Heart right ventricle (tissue), 16 donors: Measurements from ENCODE around the gene KRTAP5-1. TPM values are rescaled to one million over a fixed set of nuclear protein-coding genes. Genes with fewer than 3 reads are reported as not detected.

ENCODE experiments used
- ATAC-seq, 8 donors: fragments of 200-7000 bp; cut with Tn5 transposase; one replicate each; pipeline ENCODE4 v1.9.1; 2020; ENCODE audit warnings: mild to moderate bottlenecking in 8 of 8, moderate library complexity in 8 of 8, moderate number of reproducible peaks in 1 of 8
- DNase-seq, 2 donors: peaks; one replicate each; pipeline ENCODE4 v3.0.0-alpha.2; 2020
- H3K27ac ChIP-seq, 10 donors: fragments of 200-600 bp; sonication (generic) in 2 of 10; one replicate each; pipeline versions ENCODE4 v1.5.0 to v1.8.0; 2020 to 2022; ENCODE audit warnings: mild to moderate bottlenecking in 3 of 10
- H3K27me3 ChIP-seq, 7 donors: fragments of 200-600 bp; one replicate each; pipeline ENCODE4 v1.8.0; 2021 to 2022; ENCODE audit warnings: mild to moderate bottlenecking in 2 of 7
- H3K36me3 ChIP-seq, 9 donors: fragments of 200-600 bp; sonication (generic) in 1 of 9; one replicate each; pipeline versions ENCODE4 v1.5.0 to v1.8.0; 2020 to 2022; ENCODE audit warnings: mild to moderate bottlenecking in 2 of 9
- H3K4me1 ChIP-seq, 9 donors: fragments of 200-600 bp; sonication (generic) in 1 of 9; one replicate each; pipeline versions ENCODE4 v1.5.0 to v1.8.0; 2020 to 2022; ENCODE audit warnings: mild to moderate bottlenecking in 4 of 9
- H3K4me3 ChIP-seq, 10 donors: fragments of 200-600 bp; sonication (generic) in 2 of 10; one replicate each; pipeline versions ENCODE4 v1.5.0 to v1.8.0; 2020 to 2022; ENCODE audit warnings: mild to moderate bottlenecking in 7 of 10, moderate library complexity in 2 of 10
- H3K9me3 ChIP-seq, 11 donors: fragments of 200-600 bp in 10 of 11; sonication (generic) in 2 of 11; one replicate each; pipeline versions ENCODE4 v1.5.0 to v1.8.0; 2013 to 2022; ENCODE audit warnings: mild to moderate bottlenecking in 2 of 11, control low read depth in 1 of 11, moderate library complexity in 1 of 11
- CTCF ChIP-seq, 9 donors: fragments of 200-600 bp; sonication (generic) in 2 of 9; IDR thresholded peaks; one replicate each; pipeline versions ENCODE4 v1.5.0 to v1.8.0; 2021 to 2022; ENCODE audit warnings: antibody characterized with exemption in 9 of 9, mild to moderate bottlenecking in 5 of 9, moderate library complexity in 1 of 9
- WGBS, 2 donors: extraction: QIAGEN DNeasy Blood & Tissue Kit; methylation state at CpG; one replicate each; pipeline ENCODE4 v1.1.7; 2013; ENCODE audit warnings: inconsistent platforms in 1 of 2; 5-methylcytosine and 5-hydroxymethylcytosine counted together
- intact Hi-C, 10 donors: fragments of 100-400 bp; cut with DNase I; formaldehyde crosslinking; loops; one replicate each; pipeline versions ENCODE4 v1.11.1 to v1.14.2; 2022
- polyA plus RNA-seq, 2 donors: library from polyadenylated mRNA; stranded (reverse); fragments of 200-250 nt; gene quantifications; one replicate each; pipeline ENCODE4 v1.2.3, GENCODE V29; 2013
- total RNA-seq, 10 donors: library from RNA; stranded (reverse); fragmentation: NEBNext Ultra II Directional in 3 of 10; extraction: Animal tissue kit (Norgen Biotek cat#: 25700) in 3 of 10; gene quantifications; one replicate each; pipeline versions ENCODE4 v1.2.1 to v1.2.4, GENCODE V29; 2021 to 2023
- donor health status: Arrhythmogenic right ventricular cardiomyopathy.
- donor health status: ischemic (EF 13 %, LVEDD 7.1; RV severe dilation, severe dysfunction).
- donor health status: healthy with polysubstance abuse.
- donor health status: DM: no; HTN: yes; CAD: no.
- donor health status: DM: no; HTN: no; CAD: no.
- donor health status: ischemic (EF 25% LVEDD 6.9; RV normal size, moderate dysfunction).
- donor health status: ischemic (EF 25% LVEDD 5.7; RV mildly dilated, moderate dysfunction).
- donor health status: healthy.
- donor health status: DM: yes; HTN: yes; CAD: no.
- donor health status: Ischemic cardiomyopathy.
- donor health status: ischemic (EF 35%, LVEDD 5.7; RV mildly dilated, moderate dysfunction).
- donor health status: nonischemic (EF 11% LVEDD 7.7; RV severe dilation, severe dysfunction).
- donor health status: DM: yes; HTN: yes; CAD: no.
- donor health status: PGD.
- donor health status: ischemic (EF 29% LVEDD 5.4; RV normal size, mild dysfunction).
- donor health status: nonischemic (EF 23%, LVEDD 6.1; RV moderate dilation, normal function).

The KRTAP5-1 gene
- total and polyA plus RNA-seq, 12 donors = not detected

- H3K27me3 ChIP-seq = peaks cover 0 to 21% (median 0%) of the 10 kb centered on the region in 7 donors
- ATAC-seq = peak; percentile 75 to 92 (median 84)
- DNase-seq = peak; percentile 90
- H3K4me3 ChIP-seq = peak overlapping the region in 1 of 10 donors; percentile 5
- 37 to 56% methylated on average over 29 of the region's 29 CpGs for WGBS, 2 donors
- H3K27ac ChIP-seq = peak overlapping the region; percentile 59 to 99 (median 88)
- H3K36me3 ChIP-seq = peaks cover 0 to 74% (median 19%) of the 10 kb centered on the region in 9 donors
- H3K4me1 ChIP-seq = peaks cover 17 to 54% (median 37%) of the 10 kb centered on the region in 9 donors
- peak in 1 of 9 donors; percentile 8 for TF ChIP-seq CTCF (IDR thresholded peaks at IDR 0.05)
- H3K9me3 ChIP-seq = no peaks in the 10 kb centered on the region
- intact Hi-C loops = no loop called here
Measured at GRCh38 chr11:1559111-1559951, 25.8 kb downstream of the KRTAP5-1 start.

GRCh38 chr11:1558775-1559110 is 26.3 kb downstream of the KRTAP5-1 start:
- Histone ChIP-seq H3K27me3 (peaks cover 0 to 21% (median 0%) of the 10 kb centered on the region in 7 donors), H3K4me1 (peaks cover 17 to 54% (median 32%) of the 10 kb centered on the region in 9 donors), H3K9me3 (no peaks in the 10 kb centered on the region), H3K4me3 (peak overlapping the region in 1 of 10 donors; percentile 5), H3K36me3 (peaks cover 0 to 69% (median 18%) of the 10 kb centered on the region in 9 donors), H3K27ac (peak overlapping the region; percentile 59 to 99 (median 88))
- ATAC-seq (peak in 1 of 8 donors; percentile 2), DNase-seq (no peak)
- no peak for TF ChIP-seq CTCF (IDR thresholded peaks at IDR 0.05)
- 73 to 77% methylated on average over 12 of the region's 12 CpGs for WGBS, 2 donors
- intact Hi-C loops = no loop called here

- 35 to 42% methylated on average over 28 to 29 of the region's 29 CpGs for WGBS, 2 donors
- intact Hi-C loops = no loop called here
- Histone ChIP-seq H3K9me3 (no peaks in the 10 kb centered on the region), H3K27ac (peak overlapping the region; percentile 59 to 99 (median 88)), H3K4me3 (peak overlapping the region in 1 of 10 donors; percentile 5), H3K27me3 (peaks cover 0 to 21% (median 0%) of the 10 kb centered on the region in 7 donors), H3K4me1 (peaks cover 17 to 55% (median 32%) of the 10 kb centered on the region in 9 donors), H3K36me3 (peaks cover 0 to 62% (median 12%) of the 10 kb centered on the region in 9 donors)
- peak; percentile 28 to 73 (median 53) for ATAC-seq
- TF ChIP-seq CTCF (IDR thresholded peaks at IDR 0.05) = no peak
- peak; percentile 55 to 76 for DNase-seq
Measured at GRCh38 chr11:1557904-1558774, 26.9 kb downstream of the KRTAP5-1 start.
